ENCODE measurements around the gene FYN.

Gene FYN

GRCh38 chr6:111741177-111741952 lies 131.9 kb downstream of the FYN start:
- TF ChIP-seq CTCF (conservative IDR thresholded peaks at IDR 0.05; ENCODE audit: low read depth, low read length) = no peak
- DNase-seq (ENCODE audit: low read depth) = no peak
- no peak overlapping the region for H3K4me3 ChIP-seq (ENCODE audit: low read depth, low read length)

- DNase-seq (ENCODE audit: low read depth) = no peak
- no peak for TF ChIP-seq CTCF (conservative IDR thresholded peaks at IDR 0.05; ENCODE audit: low read depth, low read length)
- H3K4me3 ChIP-seq (ENCODE audit: low read depth, low read length) = no peak overlapping the region
Observed at GRCh38 chr6:111740506-111740905, 132.7 kb downstream of the FYN start.

DNA sequence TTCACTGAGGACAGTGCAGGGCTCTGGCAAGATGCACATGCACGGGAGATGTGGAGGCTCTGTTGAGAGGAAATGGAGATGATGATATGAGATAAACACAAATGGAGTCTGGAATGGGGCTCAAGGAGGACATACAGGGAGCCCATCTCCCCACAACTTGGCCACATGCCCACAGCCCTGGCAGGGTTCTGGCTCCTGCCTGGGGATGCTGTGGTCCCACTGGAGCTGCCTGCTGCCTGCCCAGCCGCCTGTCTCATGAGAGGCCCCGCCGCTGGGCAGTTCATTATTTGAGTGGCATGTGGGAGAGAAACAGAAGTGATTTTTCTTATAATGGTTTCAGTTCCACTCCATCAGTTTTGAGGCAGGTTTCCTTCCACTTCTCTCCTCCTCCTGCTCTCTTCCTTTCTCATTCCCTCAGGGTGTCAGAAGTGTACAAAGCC lies 134.0 kb downstream of the FYN start:
- no peak for TF ChIP-seq CTCF (conservative IDR thresholded peaks at IDR 0.05; ENCODE audit: low read depth, low read length)
- DNase-seq (ENCODE audit: low read depth) = no peak
- no peak overlapping the region for H3K4me3 ChIP-seq (ENCODE audit: low read depth, low read length)

GRCh38 chr6:111738631-111739030 lies 134.6 kb downstream of the FYN start:
- no peak overlapping the region for H3K4me3 ChIP-seq (ENCODE audit: low read depth, low read length)
- no peak for DNase-seq (ENCODE audit: low read depth)
- TF ChIP-seq CTCF (conservative IDR thresholded peaks at IDR 0.05; ENCODE audit: low read depth, low read length) = no peak

DNA sequence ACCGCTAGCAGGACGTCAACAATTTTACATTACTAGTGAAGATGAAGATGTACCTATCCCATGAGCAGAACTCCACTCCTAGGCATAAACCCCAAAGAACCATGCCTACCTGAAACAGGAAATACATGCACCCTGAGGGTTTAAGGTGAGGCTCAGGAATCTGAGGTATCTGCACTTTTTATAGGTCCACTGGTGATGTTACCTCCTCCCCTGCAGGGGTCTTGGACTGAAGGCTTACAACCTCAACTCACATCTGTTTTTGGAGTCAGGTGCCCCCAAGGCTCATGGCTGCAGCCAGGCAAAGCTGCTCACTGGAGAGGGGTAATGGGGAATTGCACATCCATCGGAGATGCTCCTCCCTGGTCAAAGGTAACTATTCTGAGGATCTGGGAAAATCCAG lies 135.1 kb downstream of the FYN start:
- no peak for TF ChIP-seq CTCF (conservative IDR thresholded peaks at IDR 0.05; ENCODE audit: low read depth, low read length)
- no peak for DNase-seq (ENCODE audit: low read depth)
- H3K4me3 ChIP-seq (ENCODE audit: low read depth, low read length) = no peak overlapping the region

- peak; percentile 78 for DNase-seq (ENCODE audit: low read depth)
- TF ChIP-seq CTCF (conservative IDR thresholded peaks at IDR 0.05; ENCODE audit: low read depth, low read length) = no peak
- no peak overlapping the region for H3K4me3 ChIP-seq (ENCODE audit: low read depth, low read length)
Observed at GRCh38 chr6:111737065-111737521, 136.2 kb downstream of the FYN start.

Measured in choroid plexus epithelial cell (primary cell).